Mammary epithelial cell (primary cell): ENCODE results near the gene PLA2G6.

Experiments used
- EZH2 ChIP-seq: IDR thresholded peaks from 2 replicates; pipeline ENCODE4 v1.6.1; 2012; ENCODE audit warnings: low read length, inconsistent platforms, borderline replicate concordance
- TF ChIP-seq, protein P1 (sequence below), 2 donors: IDR thresholded peaks in 1 of 2; conservative IDR thresholded peaks in 1 of 2; 2 replicates each; pipeline ENCODE4 v1.5.1; 2011 to 2012; ENCODE audit warnings: inconsistent platforms in 2 of 2, low read length in 2 of 2, mild to moderate bottlenecking in 2 of 2, control low read depth in 1 of 2, low read depth in 1 of 2; ENCODE audit not compliant: insufficient read depth in 1 of 2; ENCODE audit errors: extremely low read depth in 1 of 2

- no peak for TF ChIP-seq EZH2
- TF ChIP-seq, protein P1, sequence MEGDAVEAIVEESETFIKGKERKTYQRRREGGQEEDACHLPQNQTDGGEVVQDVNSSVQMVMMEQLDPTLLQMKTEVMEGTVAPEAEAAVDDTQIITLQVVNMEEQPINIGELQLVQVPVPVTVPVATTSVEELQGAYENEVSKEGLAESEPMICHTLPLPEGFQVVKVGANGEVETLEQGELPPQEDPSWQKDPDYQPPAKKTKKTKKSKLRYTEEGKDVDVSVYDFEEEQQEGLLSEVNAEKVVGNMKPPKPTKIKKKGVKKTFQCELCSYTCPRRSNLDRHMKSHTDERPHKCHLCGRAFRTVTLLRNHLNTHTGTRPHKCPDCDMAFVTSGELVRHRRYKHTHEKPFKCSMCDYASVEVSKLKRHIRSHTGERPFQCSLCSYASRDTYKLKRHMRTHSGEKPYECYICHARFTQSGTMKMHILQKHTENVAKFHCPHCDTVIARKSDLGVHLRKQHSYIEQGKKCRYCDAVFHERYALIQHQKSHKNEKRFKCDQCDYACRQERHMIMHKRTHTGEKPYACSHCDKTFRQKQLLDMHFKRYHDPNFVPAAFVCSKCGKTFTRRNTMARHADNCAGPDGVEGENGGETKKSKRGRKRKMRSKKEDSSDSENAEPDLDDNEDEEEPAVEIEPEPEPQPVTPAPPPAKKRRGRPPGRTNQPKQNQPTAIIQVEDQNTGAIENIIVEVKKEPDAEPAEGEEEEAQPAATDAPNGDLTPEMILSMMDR (conservative IDR thresholded peaks at IDR 0.05 in 1 of 2, IDR thresholded peaks at IDR 0.05 in 1 of 2; ENCODE audit: extremely low read depth in 1 of 2, insufficient read depth in 1 of 2, low read depth in 1 of 2, low read length in 2 of 2), result no peak
Observed at GRCh38 chr22:38163844-38164550, 17.6 kb downstream of the PLA2G6 start.
